GM21381 (cell line): Measurements from ENCODE around the gene ZFAND3.
"Not testable (repeated sequence)": the region's sequence is repeated elsewhere in the genome, so short reads cannot be mapped to it uniquely, and the experiment has no call there.

Source experiments
- ATAC-seq: cut with Tn5 transposase; IDR thresholded peaks from one replicate; pipeline ENCODE4 v1.9.1; 2021; ENCODE audit warnings: mild to moderate bottlenecking, moderate library complexity; ENCODE audit not compliant: unreplicated experiment

ZFAND3 gene

DNA sequence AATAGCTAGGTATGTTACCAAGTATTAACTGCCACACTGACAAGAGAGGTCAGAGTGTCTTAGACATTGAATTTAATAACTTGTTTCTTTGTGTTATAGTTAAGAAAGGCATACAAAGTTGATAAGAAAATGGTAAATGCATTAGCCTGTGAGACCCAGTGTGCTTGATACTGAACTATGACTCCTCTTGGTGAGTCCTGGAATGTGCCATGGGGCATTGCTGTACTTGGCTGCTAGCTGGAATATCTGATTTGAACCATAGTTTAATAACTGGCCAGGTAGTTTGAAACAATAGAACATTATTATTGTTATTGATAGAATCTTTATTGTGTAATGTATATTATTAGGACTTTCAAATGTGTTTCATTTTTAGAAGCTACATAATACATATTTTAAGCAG, 70.0 kb downstream of the ZFAND3 start:
- ATAC-seq: no peak

DNA sequence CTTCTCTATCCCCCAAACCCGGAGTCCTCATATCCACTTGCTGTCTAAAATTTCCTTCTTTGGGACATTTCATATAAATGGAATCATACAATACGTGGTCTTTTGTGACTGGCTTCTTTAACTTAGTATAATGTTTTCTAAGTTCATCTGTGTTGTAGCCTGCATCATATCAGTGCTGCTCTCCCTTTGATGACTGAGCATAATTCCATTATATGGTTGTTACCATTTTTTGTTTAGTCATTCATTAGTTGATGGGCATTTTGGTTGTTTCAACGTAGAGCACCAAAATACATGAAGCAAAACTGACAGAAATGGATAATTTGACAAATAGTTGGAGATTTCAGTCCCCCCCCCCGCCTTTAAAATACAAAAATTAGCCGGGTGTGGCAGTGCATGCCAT, 71.5 kb downstream of the ZFAND3 start:
- ATAC-seq: no peak

DNA sequence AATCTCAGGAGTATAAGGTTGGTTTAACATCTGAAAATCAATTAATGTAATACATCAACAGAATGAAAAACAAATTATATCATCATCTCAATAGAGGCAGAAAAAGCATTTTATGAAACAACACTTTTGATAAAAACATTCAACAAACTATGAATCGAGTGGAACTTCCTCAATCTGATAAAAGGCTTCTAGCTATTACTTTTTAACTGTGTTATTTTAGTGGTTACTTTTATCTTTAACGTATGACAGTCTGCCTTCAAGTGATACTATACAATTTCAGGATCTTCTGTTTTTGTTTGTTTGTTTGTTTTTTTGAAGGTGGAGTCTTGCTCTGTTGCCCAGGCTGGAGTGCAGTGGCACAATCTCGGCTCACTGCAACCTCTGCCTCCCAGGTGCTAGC, 73.7 kb downstream of the ZFAND3 start:
- no peak for ATAC-seq

DNA sequence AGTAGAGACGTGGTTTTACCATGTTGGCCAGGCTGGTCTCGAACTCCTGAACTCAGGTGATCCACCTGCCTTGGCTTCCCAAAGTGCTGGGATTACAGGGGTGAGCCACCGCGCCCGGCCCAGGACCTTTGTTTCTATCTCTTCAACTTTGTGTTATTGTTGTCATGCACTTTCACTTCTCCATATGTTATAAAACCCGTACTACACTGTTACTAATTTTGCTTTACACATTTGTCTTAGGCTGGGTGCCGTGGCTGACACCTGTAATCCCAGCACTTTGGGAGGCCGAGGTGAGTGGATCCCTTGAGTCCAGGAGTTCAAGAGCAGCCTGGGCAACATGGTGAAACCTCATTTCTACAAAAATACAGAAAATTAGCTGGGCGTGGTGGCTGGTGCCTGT, 74.2 kb downstream of the ZFAND3 start:
- ATAC-seq: not testable (repeated sequence)

DNA sequence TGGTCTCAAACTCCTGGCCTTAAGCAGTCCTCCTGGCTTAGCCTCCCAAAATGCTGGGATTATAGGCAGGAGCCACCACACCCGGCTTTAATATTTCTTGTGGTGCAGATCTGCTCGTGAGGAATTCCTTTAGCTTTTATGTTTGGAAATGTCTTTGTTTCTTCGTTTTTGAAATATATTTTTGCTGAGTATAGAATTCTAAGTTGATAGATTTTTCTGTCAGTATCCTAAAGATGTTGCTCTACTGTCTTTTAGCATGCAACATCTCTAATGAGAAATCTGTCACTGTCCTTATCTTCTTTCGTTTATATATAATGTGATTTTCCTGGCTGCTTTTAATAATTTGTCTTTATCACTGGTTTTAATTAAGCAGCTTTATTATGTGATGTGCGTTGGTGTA, 75.1 kb downstream of the ZFAND3 start:
- no peak for ATAC-seq

DNA sequence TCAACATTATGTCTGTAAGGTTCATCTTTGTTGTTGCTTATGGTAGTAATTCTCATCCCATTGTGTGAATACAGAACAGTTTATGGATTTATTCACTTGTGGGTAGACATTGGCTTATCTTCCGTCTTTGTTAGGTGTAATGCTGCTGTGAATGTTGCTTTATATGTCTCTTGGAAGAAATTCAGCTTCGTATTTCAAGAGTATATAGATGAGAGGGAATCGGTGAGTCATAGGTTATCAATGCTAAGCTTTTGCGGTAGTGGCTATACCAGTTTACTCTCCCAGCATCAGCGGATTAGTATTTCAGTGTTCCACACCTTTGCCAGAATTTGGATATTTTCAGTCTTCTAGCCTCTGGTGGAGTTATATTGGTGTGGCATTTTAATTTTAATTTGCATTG, 77.8 kb downstream of the ZFAND3 start:
- ATAC-seq: no peak

DNA sequence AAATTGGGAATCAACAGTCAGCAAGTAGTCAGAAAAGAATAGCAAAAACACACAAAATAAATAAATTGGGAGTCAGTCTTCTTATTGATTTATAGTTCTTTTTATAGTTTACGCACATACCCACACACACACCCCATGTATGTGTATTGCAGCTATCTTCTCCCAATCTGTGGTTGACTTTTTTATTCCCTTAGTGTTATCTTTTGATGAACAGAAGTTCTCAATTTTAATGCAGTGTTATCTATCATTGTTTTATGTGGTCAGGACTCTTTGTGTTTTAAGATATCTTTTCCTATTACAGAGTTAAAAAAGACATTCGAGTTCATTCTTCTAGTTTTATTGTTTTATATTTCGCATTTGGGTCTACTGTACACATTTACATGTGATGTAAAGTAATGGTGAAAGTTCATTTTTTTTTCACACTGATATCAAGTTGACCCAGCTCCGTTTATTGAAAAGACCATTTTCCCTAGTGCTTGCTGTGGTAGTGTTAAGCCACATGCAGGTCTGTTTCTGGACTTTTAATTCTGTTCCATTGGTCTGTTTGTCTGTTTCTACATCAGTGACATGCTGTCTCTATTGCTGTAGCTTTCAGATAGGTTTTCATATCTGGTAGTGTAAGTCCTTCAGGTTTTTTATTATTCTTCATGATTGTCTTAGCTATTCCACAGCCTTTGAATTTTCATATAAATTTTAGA, 78.4 kb downstream of the ZFAND3 start:
- no peak for ATAC-seq

DNA sequence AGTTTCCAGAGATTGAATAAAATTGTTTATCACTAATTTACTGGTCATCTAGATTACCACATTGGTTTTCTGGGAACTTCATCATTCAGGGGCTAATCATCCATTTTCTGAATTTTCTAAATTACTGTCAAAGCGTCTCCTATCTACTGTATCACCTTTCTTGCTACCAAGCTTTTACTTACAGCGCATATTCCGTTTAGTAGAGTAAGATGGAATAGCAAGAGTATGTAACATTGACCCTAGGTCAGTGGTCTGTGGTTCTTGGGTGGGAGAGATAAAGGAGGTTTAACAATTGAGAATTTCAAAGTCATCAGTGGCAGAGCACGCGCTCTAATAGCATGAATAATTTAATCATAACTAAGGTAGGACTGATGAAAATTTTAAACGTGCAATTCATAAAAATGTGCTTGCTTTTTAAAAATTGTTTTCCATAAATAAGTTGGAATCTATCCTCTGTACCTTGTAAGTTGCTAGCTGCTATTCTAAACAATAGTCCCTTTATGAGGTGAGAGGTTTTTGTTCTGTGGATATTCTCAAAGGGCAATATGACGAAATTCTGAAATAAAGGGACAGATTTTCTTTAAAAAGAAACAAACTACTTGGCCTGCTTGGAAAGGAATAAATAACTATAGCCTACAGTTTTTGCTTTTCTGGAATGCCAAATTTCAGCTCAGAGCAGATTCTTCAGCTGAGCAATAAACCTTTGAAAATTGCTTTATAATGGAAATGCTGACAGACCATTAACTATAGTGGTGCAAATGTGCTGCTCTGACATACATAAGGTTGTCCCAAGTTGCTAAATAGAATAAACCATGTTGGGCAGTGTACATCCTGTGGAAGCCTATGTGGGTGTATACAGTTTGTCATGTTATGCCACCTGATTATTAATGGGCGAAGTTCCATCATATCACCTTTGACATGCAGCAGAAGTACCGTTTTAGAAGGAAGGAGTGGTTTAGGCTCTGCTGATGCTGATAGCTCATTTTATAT, 84.1 kb downstream of the ZFAND3 start:
- ATAC-seq: no peak

DNA sequence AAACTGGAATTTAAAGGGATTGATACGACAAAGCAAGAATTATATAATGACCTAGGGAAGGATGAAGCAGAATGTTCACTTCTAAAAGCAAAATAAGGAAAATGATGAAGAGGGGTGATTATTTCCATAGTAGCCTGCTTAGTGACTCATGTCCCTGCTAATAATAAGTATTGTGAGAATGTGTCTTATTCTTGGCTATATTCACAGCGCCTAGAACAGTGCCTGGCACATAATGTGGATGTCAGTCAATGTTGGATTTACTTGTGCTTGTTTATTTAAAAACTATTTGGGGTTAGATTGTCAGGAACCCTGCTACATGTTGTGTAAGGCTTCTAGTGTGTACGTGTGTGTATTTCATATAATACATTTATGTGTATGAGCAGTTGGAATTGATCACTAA, 85.1 kb downstream of the ZFAND3 start:
- ATAC-seq: no peak

DNA sequence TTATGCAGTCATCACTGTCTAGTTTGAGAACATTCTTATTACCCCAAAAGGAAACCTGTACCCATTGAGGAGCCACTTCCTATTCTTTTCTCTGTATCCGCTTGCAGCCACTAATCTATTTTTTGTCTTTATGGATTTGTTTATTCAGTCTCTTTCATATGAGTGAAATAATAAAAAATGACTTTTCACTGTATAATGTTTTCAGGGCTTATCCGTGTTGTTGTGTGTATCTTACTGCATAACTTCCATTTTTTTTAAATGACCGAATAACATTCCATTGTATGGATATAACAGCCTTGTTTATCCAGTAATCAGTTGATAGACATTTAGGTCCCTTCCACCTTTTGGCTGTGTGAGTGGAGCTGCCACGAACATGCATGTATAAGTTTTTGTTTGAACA, 86.6 kb downstream of the ZFAND3 start:
- no peak for ATAC-seq

DNA sequence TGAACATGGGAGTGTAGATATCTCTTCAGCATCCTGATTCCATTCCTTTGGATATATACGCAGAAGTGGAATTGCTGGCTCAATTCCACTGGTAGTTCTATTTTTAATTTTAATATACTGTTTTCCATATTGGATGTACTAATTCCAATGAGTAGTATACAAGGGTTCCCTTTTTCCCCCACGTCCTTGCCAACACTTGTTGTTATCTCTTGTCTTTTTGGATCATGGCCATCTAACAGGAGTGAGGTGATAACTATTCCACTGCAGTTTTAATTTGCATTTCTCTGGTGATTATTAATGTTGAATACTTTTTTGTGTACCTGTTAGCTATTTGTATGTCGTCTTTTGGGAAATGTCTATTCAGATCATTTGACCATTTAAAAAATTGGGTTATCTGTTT, 91.5 kb downstream of the ZFAND3 start:
- no peak for ATAC-seq

DNA sequence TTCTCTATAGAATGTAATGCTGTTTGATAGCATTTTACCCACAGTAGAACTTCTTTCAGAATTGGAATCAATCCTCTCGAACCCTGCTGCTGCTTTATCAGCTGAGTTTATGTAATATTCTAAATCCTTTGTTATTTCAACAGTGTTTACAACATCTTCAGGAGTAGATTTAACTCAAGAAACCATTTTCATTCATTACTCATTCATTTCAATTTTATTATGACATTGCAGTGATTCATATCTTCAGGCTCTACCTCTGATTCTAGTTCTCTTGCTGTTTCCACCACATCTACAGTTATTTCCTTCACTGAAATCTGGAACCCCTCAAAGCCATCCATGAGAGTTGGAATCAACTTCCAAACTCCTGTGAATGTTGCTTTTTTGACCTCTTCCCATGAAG, 93.7 kb downstream of the ZFAND3 start:
- ATAC-seq: no peak

DNA sequence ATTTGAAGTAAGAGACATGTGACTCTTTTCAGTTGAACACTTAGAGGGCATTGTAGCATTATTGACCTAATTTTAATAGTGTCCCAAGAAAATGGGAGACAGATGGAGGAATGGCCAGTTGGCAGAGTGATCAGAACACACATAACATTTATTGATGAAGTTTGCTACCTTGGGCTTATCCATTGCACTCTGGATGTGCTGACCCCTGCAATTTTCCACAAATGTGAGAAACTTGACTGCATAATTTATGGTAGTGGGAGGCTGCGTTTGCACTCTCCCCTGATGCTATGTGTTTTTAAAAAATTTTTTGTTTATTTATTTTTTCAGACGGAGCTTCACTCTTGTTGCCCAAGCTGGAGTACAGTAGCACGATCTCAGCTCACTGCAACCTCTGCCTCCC, 95.9 kb downstream of the ZFAND3 start:
- ATAC-seq: no peak

DNA sequence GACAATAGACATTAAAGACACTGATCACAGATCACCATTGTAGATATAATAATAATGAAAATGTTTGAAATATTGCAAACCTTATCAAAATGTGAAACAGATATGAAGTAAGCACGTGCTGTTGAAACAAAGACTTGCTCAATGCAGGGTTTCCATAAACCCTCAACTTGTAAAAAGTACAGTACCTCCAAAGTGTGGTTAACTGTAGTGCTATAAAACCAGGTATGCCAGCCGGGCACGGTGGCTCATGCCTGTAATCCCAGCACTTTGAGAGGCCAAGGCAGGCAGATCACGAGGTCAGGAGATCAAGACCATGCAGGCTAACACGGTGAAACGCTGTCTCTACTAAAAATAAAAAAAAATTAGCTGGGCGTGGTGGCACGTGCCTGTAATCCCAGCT, 96.6 kb downstream of the ZFAND3 start:
- ATAC-seq: no peak

DNA sequence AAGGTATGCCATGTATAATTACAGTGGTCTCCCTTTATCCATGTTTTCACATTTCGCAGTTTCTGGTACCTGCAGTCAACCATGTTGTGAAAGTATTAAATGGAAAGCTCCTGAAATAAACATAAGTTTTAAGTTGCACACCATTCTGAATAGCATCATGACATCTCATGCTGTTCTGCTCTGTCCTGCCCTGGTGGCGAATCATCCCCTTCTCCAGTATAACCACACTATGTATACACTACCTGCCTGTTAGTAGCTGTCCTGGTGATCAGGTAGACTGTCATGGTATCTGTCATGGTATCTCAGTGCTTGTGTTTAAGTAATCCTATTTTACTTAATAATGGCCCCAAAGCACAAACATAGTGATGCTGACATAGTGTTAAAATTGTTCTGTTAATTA, 97.1 kb downstream of the ZFAND3 start:
- ATAC-seq: no peak

DNA sequence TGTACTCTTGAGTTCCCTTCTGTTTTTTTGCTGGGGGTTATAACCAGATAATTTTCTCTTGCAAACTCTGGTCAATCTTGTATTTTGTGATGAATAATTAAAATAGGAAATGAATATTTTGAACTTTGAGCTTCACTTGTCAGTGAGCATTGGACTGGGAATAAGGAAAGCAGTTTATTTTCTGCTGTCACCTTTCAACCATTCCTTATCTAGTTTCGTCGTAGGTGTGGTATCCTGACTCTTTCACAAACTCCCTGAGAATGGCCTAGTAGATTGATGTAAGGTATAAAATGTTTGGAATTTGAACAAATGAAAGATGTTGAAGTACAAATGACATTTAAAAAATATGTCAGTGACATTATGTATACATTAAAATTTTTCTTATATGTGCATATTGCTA, 98.0 kb downstream of the ZFAND3 start:
- ATAC-seq: no peak

DNA sequence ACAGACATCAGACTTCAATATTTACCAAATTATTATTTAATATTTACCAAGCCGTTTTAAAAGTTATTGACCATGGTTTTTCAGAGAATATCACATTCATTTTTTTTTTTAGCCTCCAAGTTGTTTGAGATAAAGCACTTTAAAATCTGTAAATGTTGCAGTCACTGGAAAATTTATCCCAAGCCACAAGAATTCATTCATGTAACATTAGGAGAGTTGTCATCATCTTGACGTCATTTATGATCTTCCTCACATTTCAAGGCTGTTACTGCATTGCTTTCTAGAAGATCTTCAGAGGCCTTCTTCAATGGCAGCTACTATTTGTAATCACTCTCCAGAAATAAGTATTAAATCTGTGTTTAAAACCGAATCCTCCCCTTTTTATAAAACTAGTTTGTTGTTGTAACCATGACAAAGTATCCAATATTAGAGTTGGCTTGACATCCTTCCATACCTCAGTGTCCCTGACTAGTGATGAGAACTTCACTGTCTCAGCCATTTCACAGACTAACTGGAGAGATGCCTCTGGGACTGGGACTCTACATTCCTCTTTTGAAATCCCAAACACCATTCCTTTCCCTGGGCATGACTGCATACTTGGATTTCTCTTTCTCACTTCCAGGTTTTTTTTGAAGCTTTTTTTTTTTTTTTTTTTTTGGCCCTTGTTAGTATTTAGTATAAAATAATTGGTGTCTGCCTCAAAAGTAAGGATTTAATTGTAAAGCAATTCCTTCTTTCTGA, 100.1 kb downstream of the ZFAND3 start:
- no peak for ATAC-seq

DNA sequence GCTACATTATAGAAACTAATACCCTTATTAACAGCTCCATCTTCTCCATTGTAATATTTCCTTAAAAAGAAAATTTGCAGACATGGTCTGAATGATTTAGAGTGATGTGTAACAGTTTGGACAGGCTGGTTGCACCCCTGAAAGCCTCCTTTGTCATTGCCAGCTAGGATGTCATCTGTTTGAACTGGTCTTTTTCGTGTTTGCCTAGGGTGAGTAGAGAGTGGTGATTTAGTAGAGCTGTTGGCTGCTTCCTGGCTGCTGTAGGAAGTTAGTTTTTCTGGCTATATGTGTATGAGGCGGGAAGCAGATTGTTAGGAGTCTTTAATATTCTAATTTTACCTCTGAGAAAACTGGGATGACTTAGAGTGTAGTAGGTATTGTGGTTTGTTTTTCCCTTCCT, 101.1 kb downstream of the ZFAND3 start:
- ATAC-seq: no peak

DNA sequence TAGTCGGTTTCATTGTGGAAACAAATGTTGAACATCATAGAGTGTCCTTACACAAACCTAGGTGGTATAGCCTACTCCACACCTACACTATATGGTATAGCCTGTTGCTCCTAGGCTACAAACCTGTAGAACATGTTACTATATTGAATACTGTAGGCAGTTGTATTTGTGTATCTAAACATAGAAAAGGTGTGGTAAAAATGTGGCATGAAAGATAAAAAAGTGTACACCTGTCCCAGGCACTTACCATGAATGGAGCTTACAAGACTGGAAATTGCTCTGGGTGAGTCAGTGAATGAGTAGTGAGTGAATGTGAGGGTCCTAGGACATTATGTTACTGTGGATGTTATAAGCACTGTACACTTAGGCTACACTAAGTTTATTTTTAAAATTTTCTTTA, 103.0 kb downstream of the ZFAND3 start:
- no peak for ATAC-seq

DNA sequence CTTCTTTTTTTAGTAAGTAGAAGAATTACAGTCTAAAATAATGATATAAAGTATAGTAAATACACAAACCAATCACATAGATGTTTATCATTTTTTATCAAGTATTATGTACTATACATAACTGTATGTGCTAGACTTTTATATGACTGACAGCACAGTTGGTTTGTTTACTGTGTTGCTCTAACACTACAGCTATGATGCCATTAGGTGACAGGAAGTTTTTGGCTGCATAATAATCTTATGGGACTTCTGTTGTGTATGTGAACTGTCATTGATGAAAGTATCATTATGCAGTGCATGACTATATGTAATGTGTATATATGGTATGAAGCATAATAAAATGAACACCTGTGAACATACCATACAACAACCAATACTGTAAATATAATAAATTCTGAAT, 104.0 kb downstream of the ZFAND3 start:
- no peak for ATAC-seq

DNA sequence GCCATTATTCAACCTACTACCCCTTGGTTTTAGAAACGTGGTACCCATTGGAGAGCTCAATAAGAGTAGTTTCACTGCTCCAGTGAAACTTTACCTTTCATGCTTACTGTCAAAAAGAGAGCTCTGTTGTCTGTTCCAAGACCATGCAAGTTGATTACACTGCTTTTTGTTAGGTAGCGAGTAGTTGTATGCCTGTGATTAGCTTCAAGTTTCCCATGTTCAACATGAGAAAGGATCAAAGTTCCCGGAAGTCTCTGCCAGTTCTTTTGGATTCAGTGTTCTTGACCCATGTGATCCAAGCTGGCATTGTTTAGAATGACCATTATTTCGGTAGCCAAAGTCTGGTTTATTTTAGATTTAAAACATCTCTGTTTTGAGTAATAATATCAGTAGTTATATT, 107.1 kb downstream of the ZFAND3 start:
- no peak for ATAC-seq

DNA sequence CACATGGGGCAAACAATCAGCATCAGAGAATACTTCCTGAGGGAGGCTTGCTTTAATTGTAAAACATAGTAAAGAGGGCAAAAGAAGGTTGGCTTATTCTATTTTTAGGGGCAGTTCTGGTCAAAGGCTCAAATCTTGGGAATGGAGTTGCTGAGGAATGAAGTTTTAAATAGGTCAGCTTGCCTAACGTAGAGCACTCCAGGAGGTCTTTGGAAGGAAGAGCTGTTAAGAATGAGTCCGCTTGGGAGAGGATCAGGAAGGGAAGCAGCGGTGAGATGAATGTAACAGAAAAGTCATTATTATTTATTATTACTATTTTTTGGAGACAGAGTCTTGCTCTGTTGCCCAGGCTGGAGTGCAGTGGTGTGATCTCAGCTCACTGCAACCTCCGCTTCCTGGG, 108.7 kb downstream of the ZFAND3 start:
- ATAC-seq: no peak
